PC-9 (cell line): Measurements from ENCODE around the gene GDF2. TPM values are rescaled to one million over a fixed set of nuclear protein-coding genes. Genes with fewer than 3 reads are reported as not detected.

ENCODE experiments used
- BruUV-seq: library from RNA; stranded (reverse); fragments of 400-500 nt; replicated peaks from 2 replicates; lab custom pipeline; 2021; lab: Mats Ljungman, UMichigan
- CTCF ChIA-PET: fragments of 300-600 bp; sonication (Branson Sonifier 250); formaldehyde crosslinking; loops from one replicate; lab custom pipeline; 2022; ENCODE audit warnings: antibody characterized with exemption; lab: Charles Lee
- POLR2A ChIA-PET: fragments of 300-600 bp; sonication (Branson Sonifier 250); formaldehyde crosslinking; loops from one replicate; lab custom pipeline; 2022; ENCODE audit warnings: antibody characterized with exemption; ENCODE audit not compliant: unreplicated experiment; lab: Charles Lee
- DNase-seq, 2 experiments: peaks; one replicate each; pipeline versions ENCODE4 v3.0.0 to v3.0.0-alpha.2; 2015 to 2022; ENCODE audit warnings: mixed read lengths in 1 of 2
- H2AFZ ChIP-seq: fragments of 200-600 bp; sonication (generic); 2 replicates; pipeline ENCODE4 v1.8.1; 2017; ENCODE audit warnings: antibody characterized with exemption
- H3F3A ChIP-seq: fragments of 200-600 bp; sonication (generic); 2 replicates; pipeline ENCODE4 v1.8.1; 2017; ENCODE audit warnings: antibody characterized with exemption, mild to moderate bottlenecking, low read depth; ENCODE audit not compliant: insufficient read depth
- H3K27ac ChIP-seq: fragments of 200-600 bp; sonication (generic); 2 replicates; pipeline ENCODE4 v1.6.1; 2016; ENCODE audit warnings: mixed run types
- H3K27me3 ChIP-seq: fragments of 200-600 bp; sonication (generic); 2 replicates; pipeline ENCODE4 v1.6.1; 2016; ENCODE audit warnings: low read depth, mixed run types; ENCODE audit not compliant: insufficient read depth
- H3K36me3 ChIP-seq: fragments of 200-600 bp; sonication (generic); 2 replicates; pipeline ENCODE4 v1.6.1; 2016; ENCODE audit warnings: low read depth, mixed run types
- H3K4me1 ChIP-seq: fragments of 200-600 bp; sonication (generic); replicated peaks from 2 replicates; pipeline ENCODE4 v1.6.1; 2016; ENCODE audit warnings: mixed run types; ENCODE audit not compliant: insufficient read depth
- H3K4me2 ChIP-seq: fragments of 200-600 bp; sonication (generic); 2 replicates; pipeline ENCODE4 v1.6.1; 2017; ENCODE audit warnings: mixed run types
- H3K4me3 ChIP-seq: fragments of 200-600 bp; sonication (generic); 2 replicates; pipeline ENCODE4 v1.6.1; 2016; ENCODE audit warnings: mixed run types
- H3K79me2 ChIP-seq: fragments of 200-600 bp; sonication (generic); 2 replicates; pipeline ENCODE4 v1.6.1; 2017; ENCODE audit warnings: low read depth, mixed run types
- H3K9me2 ChIP-seq: fragments of 200-600 bp; sonication (generic); 2 replicates; pipeline ENCODE4 v1.8.1; 2017; ENCODE audit warnings: mild to moderate bottlenecking; ENCODE audit not compliant: insufficient read depth
- H3K9me3 ChIP-seq: fragments of 200-600 bp; sonication (generic); 2 replicates; pipeline ENCODE4 v1.8.1; 2016; ENCODE audit warnings: low read depth; ENCODE audit not compliant: insufficient read depth
- H4K20me1 ChIP-seq: fragments of 200-600 bp; sonication (generic); 2 replicates; pipeline ENCODE4 v1.8.1; 2017; ENCODE audit not compliant: insufficient read depth
- EZH2 ChIP-seq: fragments of 200-600 bp; sonication (generic); IDR thresholded peaks from 2 replicates; pipeline ENCODE4 v1.8.0; 2017; ENCODE audit warnings: antibody characterized with exemption, low read depth
- intact Hi-C: fragments of 100-400 bp; cut with micrococcal nuclease; formaldehyde crosslinking; loops from one replicate; pipeline ENCODE4 v1.10.0; 2022; ENCODE audit not compliant: unreplicated experiment
- total RNA-seq: library from RNA; stranded (reverse); gene quantifications from 2 replicates; pipeline ENCODE4 v1.2.3, GENCODE V29; 2021
- TF ChIP-seq, protein P1 (sequence below): fragments of 200-600 bp; sonication (generic); conservative IDR thresholded peaks from 2 replicates; pipeline ENCODE4 v1.6.1; 2017; ENCODE audit warnings: mixed run types, antibody characterized with exemption, mild to moderate bottlenecking, moderate library complexity

Gene GDF2
- total RNA-seq, 1 experiment from 2014 or later = not detected

DNA sequence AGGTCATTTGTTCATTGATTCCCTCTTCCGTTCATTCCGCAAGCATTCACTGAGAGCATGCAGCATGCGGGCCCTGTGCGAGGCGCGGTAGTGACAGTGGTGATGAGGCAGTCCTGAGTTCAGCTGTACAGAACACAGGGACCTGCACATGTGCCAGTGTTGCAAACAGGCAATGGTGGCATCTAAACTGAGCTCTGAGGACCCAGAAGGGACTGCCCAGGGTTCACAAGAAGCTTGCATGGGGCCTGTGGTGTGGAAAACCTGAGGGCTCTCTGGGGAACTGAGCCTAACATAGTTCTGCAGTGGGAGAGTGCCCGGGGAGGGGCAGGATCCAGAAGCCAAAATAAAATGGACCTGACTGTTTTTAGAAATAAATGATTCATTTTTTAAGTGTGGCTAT lies 48.6 kb downstream of the GDF2 start:
- Histone ChIP-seq H2AFZ (no peak overlapping the region), H3K9me2 (no peaks in the 10 kb centered on the region), H3K79me2 (no peaks in the 10 kb centered on the region), H3K27me3 (no peaks in the 10 kb centered on the region), H4K20me1 (no peaks in the 10 kb centered on the region), H3K9me3 (no peaks in the 10 kb centered on the region), H3F3A (no peaks in the 10 kb centered on the region), H3K4me3 (no peak overlapping the region), H3K4me2 (no peak overlapping the region), H3K27ac (no peak overlapping the region), H3K36me3 (no peaks in the 10 kb centered on the region), H3K4me1 (no peaks in the 10 kb centered on the region)
- ChIA-PET CTCF (no interaction called here), POLR2A (no interaction called here)
- BruUV-seq = no TSS peak
- DNase-seq = no peak
- TF ChIP-seq EZH2 = no peak
- TF ChIP-seq, protein P1, sequence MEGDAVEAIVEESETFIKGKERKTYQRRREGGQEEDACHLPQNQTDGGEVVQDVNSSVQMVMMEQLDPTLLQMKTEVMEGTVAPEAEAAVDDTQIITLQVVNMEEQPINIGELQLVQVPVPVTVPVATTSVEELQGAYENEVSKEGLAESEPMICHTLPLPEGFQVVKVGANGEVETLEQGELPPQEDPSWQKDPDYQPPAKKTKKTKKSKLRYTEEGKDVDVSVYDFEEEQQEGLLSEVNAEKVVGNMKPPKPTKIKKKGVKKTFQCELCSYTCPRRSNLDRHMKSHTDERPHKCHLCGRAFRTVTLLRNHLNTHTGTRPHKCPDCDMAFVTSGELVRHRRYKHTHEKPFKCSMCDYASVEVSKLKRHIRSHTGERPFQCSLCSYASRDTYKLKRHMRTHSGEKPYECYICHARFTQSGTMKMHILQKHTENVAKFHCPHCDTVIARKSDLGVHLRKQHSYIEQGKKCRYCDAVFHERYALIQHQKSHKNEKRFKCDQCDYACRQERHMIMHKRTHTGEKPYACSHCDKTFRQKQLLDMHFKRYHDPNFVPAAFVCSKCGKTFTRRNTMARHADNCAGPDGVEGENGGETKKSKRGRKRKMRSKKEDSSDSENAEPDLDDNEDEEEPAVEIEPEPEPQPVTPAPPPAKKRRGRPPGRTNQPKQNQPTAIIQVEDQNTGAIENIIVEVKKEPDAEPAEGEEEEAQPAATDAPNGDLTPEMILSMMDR = no peak
- intact Hi-C loops = no loop called here

DNA sequence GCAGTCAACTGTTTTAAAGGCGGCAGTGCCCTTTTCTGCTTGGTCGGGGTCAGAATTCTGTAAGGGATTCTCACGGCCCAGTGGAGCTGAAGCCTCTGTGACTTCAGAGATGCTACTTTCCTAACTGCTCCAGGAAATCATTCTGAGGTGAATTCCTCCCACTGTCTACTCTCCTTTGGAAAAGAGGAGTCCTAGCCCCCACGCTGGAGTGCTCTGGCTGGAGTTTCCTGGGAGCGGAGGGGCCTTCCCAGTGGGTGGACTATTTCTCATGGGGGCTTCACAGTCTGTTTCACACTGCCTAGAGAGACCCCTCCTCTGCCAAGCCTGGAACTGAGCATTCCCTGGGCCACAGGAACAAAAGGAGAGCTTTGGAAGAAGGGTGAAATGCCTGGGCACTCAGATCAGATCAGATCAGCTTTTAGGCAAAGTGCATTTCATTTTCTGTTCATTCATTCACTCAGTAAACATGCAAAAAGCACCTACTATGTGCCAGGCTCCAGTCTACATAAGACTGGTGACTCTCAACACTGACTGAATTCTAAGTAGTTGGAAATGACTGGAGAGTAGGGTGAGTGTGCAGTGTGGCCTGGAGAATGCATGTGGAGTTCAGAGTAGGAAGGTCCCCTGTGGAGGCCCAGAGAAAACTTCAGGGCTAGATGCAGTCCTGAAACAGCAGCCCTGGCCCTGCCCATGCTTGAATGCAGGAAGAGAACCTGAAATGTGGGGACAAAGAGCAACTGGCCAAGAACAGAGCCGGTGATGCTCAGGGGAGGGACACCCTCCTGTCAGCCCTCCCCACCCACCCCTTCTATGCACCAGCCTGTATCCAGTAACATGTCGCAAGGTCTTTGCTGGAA lies 49.6 kb downstream of the GDF2 start:
- ChIA-PET POLR2A (no interaction called here), CTCF (no interaction called here)
- H3F3A ChIP-seq = no peaks in the 10 kb centered on the region
- H3K4me2 ChIP-seq = no peak overlapping the region
- H3K27ac ChIP-seq = no peak overlapping the region
- TF ChIP-seq, protein P1 = no peak
- no peak for TF ChIP-seq EZH2
- H3K36me3 ChIP-seq = no peaks in the 10 kb centered on the region
- no peaks in the 10 kb centered on the region for H3K4me1 ChIP-seq
- intact Hi-C loops = no loop called here
- no peaks in the 10 kb centered on the region for H3K79me2 ChIP-seq
- H2AFZ ChIP-seq = no peak overlapping the region
- H3K9me3 ChIP-seq = no peaks in the 10 kb centered on the region
- no peaks in the 10 kb centered on the region for H3K9me2 ChIP-seq
- BruUV-seq = no TSS peak
- no peak overlapping the region for H3K4me3 ChIP-seq
- no peaks in the 10 kb centered on the region for H4K20me1 ChIP-seq
- no peaks in the 10 kb centered on the region for H3K27me3 ChIP-seq
- no peak for DNase-seq

DNA sequence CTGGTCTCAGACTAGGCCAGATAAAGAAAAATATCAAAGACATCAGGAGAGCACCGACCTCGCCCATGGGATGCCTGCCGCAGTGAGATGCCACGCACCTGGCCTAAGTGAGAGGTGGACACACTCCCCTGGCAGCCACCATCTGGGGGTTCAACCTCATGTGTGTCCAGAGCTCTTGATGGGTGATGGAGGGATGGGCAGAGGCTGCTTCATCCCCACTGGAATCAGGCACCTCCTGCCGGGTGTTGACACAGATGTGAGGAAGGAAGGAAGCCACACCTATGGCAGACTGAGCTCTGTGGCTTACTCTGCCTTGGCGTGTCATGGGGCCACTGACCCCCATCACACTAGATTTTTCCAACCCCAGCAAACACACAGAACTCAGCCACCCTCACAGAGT lies 50.5 kb downstream of the GDF2 start:
- Histone ChIP-seq H3K4me2 (no peak overlapping the region), H4K20me1 (no peaks in the 10 kb centered on the region), H3F3A (no peaks in the 10 kb centered on the region), H2AFZ (no peak overlapping the region), H3K9me3 (no peaks in the 10 kb centered on the region), H3K4me1 (no peaks in the 10 kb centered on the region), H3K36me3 (no peaks in the 10 kb centered on the region), H3K27me3 (no peaks in the 10 kb centered on the region), H3K4me3 (no peak overlapping the region), H3K27ac (no peak overlapping the region), H3K9me2 (no peaks in the 10 kb centered on the region), H3K79me2 (no peaks in the 10 kb centered on the region)
- ChIA-PET CTCF (no interaction called here), POLR2A (no interaction called here)
- no peak for DNase-seq
- intact Hi-C loops = no loop called here
- TF ChIP-seq, protein P1 = no peak
- no peak for TF ChIP-seq EZH2
- no TSS peak for BruUV-seq
